Astrocyte of the spinal cord (primary cell): ENCODE data around the gene MYL12B.

Source experiments
- DNase-seq: peaks from one replicate; pipeline ENCODE4 v3.0.0; 2011; ENCODE audit warnings: low read depth, low spot score
- H3K4me3 ChIP-seq: 2 replicates; pipeline ENCODE4 v1.5.1; 2011; ENCODE audit warnings: low read depth, mild to moderate bottlenecking, low read length, moderate library complexity
- CTCF ChIP-seq: IDR thresholded peaks from 2 replicates; pipeline ENCODE4 v1.5.1; 2012; ENCODE audit warnings: low read depth, mild to moderate bottlenecking, low read length, inconsistent platforms
- in situ Hi-C: cut with HindIII; loops from 2 replicates; pipeline ENCODE4 v1.10.0; 2017; ENCODE audit warnings: low sequenced_read_pairs

Gene MYL12B

GRCh38 chr18:3281456-3282400, 19.8 kb downstream of the MYL12B start:
- TF ChIP-seq CTCF: peak; percentile 29
- peak; percentile 89 for DNase-seq
- in situ Hi-C loops: loop anchor here (25.0 kb wide), 2 partner anchors 181 to 331 kb away; partner anchors contain the start of gene TGIF1

DNA sequence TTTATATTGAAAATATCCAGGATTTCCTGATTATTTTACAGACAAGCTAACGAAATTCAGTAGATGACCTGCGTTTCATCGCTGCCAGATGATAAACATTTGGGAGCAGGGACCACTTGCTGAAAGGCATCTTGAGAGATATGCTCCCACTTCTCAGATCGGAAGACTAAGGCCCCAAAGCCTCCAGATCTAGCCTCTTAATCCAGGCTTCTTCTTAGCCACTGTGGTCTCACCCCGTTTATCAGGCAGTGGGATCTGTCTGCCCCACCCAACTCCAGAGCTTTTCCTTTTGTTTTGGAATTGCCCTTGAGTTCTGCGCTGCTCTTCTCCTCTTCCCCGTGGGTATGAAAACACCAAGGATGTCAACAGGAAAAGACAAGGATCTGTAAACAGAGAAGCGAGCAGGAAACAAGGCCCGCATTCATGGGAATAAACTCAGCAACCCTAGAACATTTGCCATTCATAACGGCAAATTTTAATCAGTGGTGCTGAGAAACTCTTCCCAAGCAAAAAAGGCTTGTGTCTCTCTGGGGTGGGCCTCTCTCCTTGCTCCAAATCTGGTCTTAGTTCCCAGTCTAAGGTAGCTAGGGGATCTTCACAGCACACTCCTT, 21.4 kb downstream of the MYL12B start:
- no peak for DNase-seq
- no peak overlapping the region for H3K4me3 ChIP-seq
- no peak for TF ChIP-seq CTCF
- in situ Hi-C loops: loop anchor here (25.0 kb wide), 2 partner anchors 179 to 329 kb away; partner anchors contain the start of gene TGIF1

More at GRCh38 chr18:3281456-3282400, 19.8 kb downstream of the MYL12B start:
- no peak overlapping the region for H3K4me3 ChIP-seq

GRCh38 chr18:3283908-3284307, 22.0 kb downstream of the MYL12B start:
- DNase-seq: no peak
- no peak for TF ChIP-seq CTCF
- in situ Hi-C loops: loop anchor here (25.0 kb wide), 2 partner anchors 178 to 328 kb away; partner anchors contain the start of gene TGIF1
- H3K4me3 ChIP-seq: no peak overlapping the region

DNA sequence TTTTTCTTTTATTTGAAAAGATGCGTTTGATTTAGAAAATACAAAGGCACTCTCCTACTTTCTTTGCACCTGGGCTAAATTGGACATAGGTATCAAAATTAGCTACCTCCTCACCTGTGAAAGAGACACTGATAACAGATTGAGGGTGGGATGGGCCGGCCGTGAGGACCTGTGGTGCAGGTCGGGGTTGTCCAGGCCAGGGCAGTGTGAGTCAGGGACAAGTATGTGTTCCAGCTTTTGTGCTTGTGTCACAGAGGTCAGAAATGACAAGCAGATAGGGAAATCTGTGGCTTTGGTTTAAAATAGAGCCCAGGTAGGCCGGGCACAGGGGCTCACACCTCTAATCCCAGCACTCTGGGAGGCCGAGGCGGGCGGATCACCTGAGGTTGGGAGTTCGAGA, 22.6 kb downstream of the MYL12B start:
- no peak for TF ChIP-seq CTCF
- DNase-seq: no peak
- no peak overlapping the region for H3K4me3 ChIP-seq
- in situ Hi-C loops: loop anchor here (25.0 kb wide), 2 partner anchors 178 to 328 kb away; partner anchors contain the start of gene TGIF1

DNA sequence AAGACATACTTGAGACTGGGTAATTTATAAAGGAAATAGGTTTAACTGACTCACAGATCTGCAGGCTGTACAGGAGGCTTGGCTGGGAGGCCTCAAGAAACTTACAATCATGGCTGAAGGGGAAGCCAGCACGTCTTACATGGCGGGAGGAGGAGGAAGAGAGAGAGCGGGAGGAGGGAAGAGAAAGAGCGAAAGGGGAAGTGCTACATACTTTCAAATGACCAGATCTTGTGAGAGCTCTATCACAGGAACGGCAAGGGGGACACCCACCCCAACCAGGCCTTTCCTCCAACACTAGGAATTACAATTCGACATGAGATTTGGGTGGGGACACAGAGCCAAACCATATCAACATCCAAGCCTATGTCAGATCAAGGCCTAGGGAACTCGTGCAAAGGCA, 24.2 kb downstream of the MYL12B start:
- TF ChIP-seq CTCF: no peak
- H3K4me3 ChIP-seq: no peak overlapping the region
- in situ Hi-C loops: loop anchor here (25.0 kb wide), 2 partner anchors 176 to 326 kb away; partner anchors contain the start of gene TGIF1
- DNase-seq: no peak

- no peak overlapping the region for H3K4me3 ChIP-seq
- in situ Hi-C loops: loop anchor here (25.0 kb wide), 2 partner anchors 169 to 319 kb away; partner anchors contain the start of gene TGIF1
- DNase-seq: no peak
- no peak for TF ChIP-seq CTCF
Observed at GRCh38 chr18:3293196-3293951, 31.4 kb downstream of the MYL12B start.
